ENCODE data around the gene CLNS1A.

DNA sequence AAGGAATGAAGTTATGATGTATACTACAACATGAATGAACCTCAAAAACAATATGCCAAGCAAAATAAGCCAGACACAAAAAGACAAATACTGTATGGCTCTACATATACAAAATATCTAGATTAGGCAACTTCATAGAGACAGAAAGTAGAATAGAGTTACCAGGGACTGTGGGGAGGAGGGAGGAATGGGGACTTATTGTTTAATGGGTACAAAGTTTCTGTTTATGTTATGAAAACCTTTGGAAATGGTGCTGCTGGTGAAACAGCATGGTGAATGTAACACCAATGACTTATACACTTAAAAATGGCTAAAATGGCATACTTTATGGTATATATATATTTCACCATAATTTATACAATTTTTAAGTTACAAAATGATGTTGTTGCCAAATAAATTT is 43.7 kb downstream of the CLNS1A start:
- TF ChIP-seq EZH2 (IDR thresholded peaks at IDR 0.05; ENCODE audit: low read depth), result no peak
- TF ChIP-seq, protein P1, sequence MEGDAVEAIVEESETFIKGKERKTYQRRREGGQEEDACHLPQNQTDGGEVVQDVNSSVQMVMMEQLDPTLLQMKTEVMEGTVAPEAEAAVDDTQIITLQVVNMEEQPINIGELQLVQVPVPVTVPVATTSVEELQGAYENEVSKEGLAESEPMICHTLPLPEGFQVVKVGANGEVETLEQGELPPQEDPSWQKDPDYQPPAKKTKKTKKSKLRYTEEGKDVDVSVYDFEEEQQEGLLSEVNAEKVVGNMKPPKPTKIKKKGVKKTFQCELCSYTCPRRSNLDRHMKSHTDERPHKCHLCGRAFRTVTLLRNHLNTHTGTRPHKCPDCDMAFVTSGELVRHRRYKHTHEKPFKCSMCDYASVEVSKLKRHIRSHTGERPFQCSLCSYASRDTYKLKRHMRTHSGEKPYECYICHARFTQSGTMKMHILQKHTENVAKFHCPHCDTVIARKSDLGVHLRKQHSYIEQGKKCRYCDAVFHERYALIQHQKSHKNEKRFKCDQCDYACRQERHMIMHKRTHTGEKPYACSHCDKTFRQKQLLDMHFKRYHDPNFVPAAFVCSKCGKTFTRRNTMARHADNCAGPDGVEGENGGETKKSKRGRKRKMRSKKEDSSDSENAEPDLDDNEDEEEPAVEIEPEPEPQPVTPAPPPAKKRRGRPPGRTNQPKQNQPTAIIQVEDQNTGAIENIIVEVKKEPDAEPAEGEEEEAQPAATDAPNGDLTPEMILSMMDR (conservative IDR thresholded peaks at IDR 0.05), result no peak
